HG03460 (cell line): ENCODE data around the gene TM9SF4.
"Not testable (repeated sequence)": the region's sequence is repeated elsewhere in the genome, so short reads cannot be mapped to it uniquely, and the experiment has no call there.

Source experiments
- ATAC-seq: cut with Tn5 transposase; IDR thresholded peaks from one replicate; pipeline ENCODE4 v1.9.1; 2021; ENCODE audit not compliant: unreplicated experiment

Gene TM9SF4

DNA sequence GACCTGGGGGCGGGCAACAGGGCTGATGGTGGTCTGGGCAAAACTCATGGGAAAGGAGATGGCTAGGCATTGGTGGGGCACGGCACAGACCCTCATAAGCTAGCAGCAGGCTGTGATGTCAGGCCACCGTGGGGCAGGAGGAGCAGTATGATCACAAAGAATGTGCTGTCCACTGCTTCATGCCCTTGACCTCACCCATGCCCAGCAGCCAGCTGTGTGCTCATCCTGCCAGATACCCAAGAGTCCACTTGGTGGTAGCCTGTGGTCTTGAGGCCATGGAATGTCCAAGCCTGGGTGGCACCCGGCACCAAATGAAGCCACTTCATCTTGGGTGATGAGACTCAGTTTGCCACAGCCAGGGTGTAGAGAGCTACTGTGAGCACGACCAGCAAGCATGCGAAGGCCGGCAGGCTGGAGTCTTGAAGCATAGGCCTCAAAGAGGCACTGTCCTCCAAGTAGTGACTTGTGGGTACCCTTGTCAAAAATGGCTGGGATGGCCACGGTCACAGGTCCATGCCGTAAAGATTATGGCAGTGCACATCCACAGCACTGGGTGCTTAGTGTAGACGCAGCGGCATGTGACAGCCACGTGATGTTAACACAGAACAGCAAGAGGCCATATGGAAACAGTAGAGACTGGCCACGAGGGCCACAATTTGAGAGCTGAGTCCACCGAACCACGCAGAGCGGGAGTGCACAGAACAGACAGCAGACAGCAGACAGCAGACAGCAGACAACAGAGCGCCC lies 79.0 kb downstream of the TM9SF4 start:
- no peak for ATAC-seq

DNA sequence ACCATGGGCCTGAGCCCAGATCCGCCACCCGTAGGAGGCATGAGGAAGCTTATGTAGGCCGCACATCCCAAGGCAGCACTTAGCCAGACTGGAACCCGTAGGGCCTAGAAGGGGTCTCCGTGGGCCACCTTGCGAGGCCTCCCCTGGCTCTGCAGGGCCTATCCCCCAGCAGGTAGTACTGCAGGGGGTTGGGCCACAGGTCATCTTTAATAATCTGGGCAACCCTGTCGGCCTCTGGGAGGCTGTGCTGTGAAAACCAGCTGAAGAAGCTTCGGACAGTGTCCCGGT lies 79.6 kb downstream of the TM9SF4 start:
- ATAC-seq = no peak

DNA sequence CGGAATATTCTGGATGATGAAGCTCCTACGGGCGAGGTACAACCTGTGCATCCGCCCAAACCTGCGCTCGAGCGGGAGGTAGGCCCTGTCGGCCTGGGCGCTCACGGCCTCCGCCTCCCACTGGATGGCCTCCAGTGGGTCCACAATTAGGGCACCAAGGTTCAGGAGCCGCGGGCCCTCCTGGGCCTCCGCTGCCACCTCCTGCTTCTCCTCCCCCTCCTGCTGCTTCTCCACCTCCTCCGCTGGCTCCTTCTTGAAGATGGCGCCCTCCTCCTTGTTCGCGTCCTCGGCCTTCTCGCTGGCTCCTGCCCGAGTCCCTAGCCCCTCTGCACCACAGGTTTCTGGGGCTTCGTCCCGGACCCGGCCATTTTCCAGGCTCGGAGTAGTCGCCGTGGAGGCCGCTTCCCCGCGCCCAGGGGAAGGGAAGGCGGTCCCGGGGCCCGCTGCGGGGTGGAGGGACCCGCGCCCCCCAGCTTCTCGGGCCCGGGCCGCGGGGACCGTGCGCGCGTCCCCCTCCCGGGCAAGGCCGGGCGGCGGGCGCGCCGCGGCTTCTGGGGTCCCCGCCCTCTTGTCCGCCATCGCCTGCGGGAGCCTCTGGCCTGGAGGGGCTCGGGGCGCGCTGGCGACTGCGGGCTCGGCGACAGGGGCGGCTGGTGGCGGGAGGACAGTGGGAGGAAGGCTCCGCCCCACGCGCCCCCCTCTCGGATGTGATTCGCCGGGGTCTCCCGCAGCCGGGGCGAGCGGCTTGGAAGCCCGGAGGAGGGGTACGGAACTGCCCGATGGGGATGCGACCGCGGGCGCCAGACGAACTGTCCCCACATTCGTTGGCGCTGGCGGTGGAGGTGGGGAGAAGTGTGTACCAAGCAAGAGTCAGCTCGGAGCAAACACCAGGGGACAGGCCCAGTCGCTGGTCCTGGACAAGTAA lies 80.4 kb downstream of the TM9SF4 start:
- no peak for ATAC-seq

DNA sequence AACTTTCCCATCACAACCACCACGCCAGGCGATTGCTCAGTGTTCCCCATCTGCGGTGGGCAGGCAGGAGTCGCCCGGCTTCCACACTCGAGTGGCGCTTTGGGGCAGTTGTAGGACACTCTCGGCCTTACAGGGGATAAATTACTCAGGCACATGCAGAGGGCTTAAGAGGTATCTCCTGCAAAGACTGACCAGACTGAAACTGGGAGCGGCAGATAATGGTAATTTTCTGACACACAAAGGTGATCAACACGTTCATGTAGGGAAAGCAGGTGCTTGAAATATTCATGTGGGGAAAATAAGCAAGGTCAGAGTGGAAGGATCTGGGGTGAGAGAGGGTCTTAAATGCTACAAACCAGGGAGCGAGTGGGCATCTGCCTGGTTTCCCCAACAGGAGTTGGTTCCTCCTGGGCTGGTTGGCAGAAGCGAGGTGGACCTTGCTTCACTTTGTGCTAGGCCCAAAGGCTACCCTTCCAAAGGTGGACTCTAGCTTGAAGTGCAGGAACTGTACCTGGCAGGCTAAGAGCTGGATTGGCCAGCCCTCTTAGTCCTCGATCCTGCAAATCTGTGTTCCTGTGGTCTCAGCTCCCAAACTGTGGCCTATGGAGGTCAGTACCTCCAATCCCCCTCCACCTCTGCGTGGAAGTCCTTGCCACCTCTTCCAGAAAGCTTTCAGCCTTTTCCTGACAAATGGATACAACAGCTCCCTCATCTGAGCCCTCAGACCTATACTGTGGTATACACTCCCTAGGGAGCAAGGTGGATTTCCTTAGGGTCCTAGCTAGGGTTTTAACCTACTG lies 81.3 kb downstream of the TM9SF4 start:
- ATAC-seq = no peak

DNA sequence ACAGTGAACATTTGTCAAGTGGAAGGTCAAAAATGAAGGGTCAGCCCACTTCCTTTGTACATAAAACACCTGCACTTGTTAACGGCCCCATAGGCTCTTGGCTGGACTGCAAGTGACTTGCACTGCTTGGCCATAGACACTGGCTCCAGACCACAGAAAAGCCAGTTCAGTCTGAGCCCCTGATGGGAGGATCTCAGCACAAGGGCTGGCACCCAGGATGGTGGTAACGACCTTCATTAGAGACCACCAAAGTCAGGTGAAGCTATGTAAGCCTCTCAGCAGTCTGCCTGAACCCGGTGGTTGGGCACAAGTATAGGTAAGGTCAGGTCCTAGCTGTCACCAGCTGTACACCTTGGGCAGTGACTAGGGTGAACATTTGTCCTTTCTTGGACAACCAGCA lies 81.9 kb downstream of the TM9SF4 start:
- ATAC-seq = no peak

DNA sequence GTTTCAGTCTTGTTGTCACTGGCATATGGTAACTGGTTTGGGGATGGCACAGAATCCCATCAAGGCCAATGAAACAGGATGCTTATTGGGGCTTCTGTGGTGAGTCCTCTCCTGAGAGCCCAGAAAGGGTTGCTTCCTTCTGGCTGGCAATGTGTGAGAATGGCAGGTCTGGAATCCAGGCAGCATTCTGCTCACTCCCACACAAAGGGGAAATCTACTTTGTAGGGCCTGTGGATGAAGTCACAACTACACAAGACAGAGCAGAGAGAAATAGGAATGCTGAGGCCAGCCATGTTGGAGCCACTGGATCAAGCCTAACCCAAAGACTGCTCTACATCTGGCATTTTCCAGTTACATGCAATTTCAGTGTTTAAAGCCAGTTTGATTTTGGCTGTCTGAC lies 82.4 kb downstream of the TM9SF4 start:
- no peak for ATAC-seq

DNA sequence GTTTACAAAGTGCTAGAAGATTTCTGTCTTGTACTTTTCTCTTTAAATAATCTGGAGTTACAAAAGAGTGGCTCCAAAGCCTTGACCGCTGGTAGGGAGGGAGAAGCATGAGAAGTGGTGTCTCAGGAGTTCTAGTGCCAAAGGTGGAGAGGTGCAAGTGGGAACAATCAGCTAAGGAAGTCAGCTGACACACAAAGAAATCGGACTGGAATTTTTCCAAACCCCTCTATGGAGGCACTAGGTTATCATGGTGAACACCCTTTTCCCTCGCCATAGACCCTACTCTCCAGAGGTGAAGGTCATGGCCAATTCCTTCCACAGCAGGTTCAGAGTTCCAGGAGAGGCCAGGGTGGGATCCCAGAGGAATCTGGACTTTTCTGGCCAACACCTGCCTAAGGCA lies 83.2 kb downstream of the TM9SF4 start:
- ATAC-seq = no peak

DNA sequence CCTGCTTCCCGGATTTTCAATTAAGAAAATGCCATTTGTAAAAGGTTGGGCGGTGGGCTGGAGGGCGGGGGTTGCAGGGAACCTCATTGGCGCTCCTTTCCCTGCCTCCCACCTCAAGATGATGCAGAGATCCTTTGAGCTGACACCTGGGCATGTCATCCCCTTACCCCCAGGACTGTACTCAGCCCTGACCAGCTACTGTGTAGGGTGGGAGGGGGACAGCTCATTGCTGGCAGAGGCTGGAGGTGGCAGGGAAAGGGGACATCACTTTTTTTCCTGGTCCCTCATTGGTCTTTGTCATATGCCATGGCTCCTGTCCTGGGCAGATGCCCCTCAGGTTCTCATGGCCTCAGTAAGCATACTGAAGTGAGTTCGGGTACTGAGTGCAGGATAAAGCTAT lies 83.8 kb downstream of the TM9SF4 start:
- not testable (repeated sequence) for ATAC-seq

DNA sequence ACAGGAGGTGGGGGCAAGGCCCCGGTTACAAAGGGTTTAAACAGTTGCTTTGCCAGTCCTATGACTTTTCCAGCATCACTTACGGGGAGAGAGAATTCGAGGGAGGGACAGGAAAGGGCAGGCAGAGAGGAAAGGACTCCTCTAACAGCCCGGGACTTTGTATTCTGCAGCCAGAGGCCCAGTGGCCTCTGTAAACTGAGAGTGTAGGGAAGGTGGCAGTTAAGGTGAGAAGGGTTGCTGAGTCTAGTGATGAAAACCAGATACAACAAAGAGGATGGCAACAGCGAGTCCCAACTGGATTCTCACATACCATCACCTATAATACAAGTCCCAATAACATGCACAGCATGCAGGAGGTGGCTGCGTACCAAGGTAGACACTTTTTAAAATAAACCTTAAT lies 84.5 kb downstream of the TM9SF4 start:
- no peak for ATAC-seq

DNA sequence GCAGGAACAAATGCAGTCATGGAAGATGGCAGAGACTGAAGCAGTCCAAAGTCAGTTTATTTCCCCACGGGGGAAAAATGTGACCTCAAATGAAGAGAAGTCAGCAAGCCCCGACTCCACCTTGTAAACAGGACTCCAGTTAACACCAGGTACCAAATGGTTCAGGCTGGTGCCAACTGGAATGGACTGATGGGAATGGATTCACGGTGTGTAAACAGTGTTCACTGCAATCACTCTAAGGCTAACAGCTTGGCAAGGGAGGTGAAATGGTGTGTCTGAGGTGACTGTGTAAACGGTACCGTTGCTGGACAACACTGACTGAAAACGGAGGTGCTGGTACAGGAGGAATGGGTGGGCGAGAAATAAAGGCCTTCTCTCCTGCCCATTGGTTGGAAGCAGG lies 86.1 kb downstream of the TM9SF4 start:
- no peak for ATAC-seq

DNA sequence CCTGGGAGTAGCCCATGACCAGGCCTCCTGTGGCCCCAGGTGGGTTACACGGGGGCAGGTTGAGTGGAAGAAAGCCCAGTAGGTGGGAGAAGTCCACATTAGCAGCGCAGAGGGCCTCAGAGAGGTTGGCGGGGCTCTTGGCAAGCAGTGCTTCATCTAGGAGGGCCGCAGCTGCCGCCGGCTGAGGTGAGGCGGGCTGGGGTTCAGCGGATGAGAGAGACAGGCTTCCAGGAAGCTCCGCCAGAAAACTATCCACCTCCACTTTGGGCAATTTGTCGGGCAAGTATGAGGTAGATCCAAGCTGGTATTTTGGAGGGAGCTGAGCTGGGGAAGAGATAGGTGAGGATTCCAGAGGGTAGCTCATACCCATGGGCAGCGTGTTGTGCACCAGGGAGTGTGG lies 87.1 kb downstream of the TM9SF4 start:
- not testable (repeated sequence) for ATAC-seq

DNA sequence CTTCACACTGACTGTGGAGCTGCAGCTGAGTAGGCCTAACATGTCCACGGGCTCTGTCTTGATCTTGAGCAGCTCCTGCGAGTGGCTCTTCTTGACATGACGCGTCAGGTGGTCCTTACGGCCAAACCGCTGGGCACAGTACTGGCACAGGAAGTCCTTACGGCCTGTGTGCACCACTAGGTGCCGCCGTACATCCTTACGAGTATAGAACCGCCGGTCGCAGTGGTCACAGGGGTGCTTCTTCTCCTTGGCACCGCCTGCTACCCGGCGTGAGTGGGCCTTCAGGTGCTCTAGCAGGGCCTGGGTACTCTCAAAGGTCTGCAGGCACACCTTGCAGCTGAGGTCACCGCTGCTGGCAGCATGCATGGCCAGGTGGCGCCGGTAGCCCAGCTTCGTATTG lies 87.6 kb downstream of the TM9SF4 start:
- not testable (repeated sequence) for ATAC-seq

DNA sequence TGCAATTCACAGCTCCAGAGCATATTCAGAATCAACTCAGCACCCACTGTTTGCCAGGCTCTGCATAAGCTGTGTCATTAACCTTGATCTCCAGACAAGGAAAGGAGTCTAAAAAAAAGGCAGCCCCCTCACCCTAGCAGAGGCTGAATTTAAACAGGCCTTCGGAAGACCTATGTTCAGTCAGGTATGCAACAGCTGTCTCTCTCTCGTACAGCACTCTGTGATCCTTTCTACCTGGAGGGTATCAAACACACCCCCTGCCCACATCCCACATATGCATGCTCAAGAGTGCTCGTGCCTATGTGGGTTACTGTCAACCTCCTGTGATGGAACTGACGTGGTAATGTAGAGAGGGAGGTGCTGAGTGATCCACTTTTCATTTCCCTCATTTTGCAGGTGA lies 89.5 kb downstream of the TM9SF4 start:
- ATAC-seq = no peak

DNA sequence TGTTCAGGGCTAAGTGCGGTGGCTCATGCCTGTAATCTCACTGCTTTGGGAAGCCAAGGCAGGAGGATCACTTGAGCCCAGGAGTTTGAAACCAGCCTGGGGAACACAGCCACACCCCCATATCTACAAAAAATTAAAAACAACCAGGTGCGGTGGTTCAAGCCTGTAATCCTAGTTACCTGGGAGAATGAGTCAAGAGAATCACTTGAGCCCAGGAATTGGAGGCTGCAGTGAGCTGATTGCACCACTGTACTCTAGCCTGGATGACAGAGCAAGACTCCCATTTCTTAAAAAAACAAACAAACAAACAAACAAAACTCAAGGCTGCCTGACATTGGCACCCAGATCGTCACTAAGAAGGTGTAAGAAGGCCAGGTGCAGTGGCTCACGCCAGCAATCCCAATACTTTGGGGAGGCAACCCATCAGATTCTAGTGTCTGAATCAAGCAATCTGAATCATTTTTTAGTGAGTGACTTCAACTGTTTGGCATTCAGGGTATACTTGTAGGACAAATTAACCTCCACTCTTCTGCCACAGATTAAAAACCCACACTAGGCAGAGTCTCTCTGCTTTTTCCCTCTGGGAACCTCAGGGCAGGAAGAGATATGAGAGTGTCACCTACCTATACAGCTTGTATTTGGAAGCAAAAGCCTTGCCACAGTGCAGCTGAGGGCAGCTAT lies 91.9 kb downstream of the TM9SF4 start:
- no peak for ATAC-seq

DNA sequence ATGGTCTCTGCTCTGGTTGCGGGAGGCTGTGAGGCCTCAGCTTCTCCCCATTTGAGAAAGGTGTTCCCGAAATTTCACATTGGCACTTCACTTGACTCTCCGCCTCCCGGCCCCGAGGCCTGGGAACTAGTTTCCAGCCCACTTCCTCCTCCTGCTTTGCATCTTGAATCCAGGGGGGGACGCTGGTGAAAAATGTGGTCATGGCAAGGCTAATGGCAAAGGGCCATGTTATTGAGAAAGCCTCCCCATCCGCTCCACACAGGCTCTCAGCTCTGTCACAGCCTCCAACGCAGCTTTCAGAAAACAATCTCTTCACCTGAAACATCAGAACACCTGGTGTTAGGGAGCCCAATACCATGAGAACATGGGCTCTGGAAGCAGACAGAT lies 92.5 kb downstream of the TM9SF4 start:
- no peak for ATAC-seq

DNA sequence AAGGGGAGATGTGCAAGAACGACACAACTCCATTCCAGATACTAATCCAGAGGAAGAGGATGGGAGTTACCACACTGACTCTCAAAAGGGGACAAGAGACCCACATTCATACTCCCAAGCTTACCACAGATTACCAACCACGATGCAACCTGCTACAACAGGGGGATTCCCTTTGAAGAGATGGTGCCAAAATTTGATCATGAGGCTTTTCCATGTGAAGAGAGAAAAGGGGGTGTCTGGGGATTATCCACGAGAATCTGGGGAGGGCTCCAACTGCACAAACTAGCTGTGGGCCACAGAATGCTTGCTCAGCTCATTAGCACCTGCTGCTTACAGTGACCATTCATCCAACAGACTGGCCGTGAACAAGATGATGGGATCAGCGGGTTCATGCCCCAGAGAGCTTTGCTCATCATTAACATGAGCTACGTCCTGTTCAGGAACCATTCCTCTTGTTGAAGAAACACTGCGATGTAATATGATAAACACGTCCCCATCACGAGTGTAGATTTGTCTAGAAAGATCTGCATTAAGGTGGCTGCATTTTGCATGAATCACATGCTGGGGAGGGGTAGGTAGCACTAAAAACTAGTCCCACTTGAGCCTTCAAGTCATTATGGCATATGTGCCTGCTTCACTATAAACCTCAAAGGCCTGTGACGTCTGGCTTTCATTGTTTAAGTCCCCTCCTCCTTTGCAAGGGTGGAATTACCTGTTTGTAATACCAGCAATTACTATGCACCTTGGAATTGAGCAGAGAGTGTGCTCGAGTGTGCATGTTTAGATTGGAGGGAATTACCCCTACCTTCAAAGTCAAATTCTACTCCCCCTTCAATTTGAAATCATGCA lies 94.1 kb downstream of the TM9SF4 start:
- no peak for ATAC-seq

DNA sequence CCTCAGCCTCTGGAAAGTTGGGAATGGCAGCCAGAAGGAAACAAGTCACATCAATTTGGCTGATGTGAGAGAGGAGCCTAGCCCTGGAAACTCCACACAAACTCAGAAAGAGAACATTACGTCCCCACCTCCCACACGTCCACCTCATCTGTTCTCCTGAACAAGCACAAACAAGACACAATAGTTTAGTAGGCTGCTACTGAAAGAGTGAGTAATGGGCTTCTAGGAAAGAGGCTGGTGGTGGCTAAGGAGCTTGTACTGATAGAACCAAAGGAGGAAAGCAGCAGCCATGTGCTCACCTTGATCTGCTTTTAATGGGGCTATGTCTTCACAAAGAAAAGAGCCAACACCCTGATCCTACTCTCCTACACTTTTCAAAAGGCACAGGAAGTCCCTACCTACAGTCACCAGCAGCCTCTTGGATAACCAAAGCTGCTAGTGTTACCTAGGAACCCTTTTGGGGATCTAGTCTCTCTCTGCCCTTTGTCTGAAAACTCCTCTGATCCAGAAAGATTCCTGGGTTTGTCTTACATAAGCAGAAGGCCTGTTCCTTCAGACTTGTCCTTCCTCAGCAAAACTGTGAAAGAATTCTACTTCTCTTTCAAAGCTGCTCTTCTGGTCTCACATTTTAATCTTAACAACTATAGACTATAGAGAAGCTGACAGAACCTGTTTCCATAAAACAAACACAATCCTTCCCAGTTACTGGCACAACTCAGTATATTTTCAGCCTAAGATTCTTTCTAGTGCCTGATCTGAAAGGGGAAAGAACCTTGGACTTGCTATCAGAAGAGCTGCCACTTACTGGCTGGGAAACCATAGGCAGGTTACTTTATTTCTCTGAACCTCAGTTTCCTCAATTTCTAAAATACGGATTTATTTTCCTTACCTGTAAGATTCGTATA lies 94.9 kb downstream of the TM9SF4 start:
- no peak for ATAC-seq

DNA sequence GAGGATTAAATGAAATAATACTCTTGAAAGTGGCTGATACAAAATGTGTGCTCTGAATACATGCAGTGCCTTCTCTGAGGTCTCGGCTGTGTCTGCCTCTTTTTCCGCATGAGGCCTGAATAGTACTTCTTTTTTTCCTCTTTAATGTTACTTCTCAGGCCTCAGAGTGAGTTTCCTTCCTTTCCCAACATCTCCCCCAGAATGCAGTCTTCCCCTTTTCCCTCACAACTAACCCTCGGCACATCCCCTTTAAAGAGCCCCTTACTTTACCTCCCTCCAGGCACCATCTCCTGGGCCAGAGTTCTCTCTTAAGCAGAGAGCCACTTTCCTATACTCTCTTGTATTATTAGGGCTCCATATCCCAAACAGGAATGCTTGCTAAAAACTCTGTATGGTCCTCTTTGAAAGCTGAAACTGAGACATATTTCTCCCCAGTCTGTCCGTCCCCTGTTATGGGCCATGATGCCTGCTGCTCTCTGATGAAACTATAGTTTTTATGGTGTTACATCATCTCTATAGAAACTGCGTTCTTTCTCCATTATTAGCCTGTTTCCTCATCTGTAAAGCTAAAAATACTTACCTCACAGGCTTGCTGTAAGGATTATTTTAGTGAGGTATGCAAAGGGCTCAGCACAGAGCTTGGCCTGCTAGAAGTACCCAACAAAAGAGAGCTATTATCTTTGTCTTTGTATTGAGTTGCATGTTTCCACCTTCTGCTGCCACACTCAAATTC lies 95.8 kb downstream of the TM9SF4 start:
- no peak for ATAC-seq
